Renal cortex interstitium (tissue), 11 donors: ENCODE measurements around the gene CFAP97D1. TPM values are rescaled to one million over a fixed set of nuclear protein-coding genes. Genes with fewer than 3 reads are reported as not detected.

Experiments
- DNase-seq, 11 donors: peaks; one replicate each; pipeline ENCODE4 v3.0.0-alpha.2; 2013; ENCODE audit warnings: low read depth in 9 of 11, low spot score in 4 of 11; ENCODE audit errors: extremely low read depth in 1 of 11
- polyA plus RNA-seq, 3 donors: library from polyadenylated mRNA; unstranded; fragments of 120-200 nt; gene quantifications; one replicate each; pipeline ENCODE4 v1.2.1, GENCODE V29; 2013; ENCODE audit not compliant: insufficient read length in 3 of 3

The CFAP97D1 gene
- polyA plus RNA-seq, 3 donors, result 0.04 to 0.08 TPM; not detected in 1

GRCh38 chr17:43766413-43767052, 13.7 kb upstream of the CFAP97D1 start:
- DNase-seq, result peak in 4 of 11 donors; percentile 34 to 60 (median 53)

GRCh38 chr17:43767053-43767712, 13.1 kb upstream of the CFAP97D1 start:
- no peak for DNase-seq

GRCh38 chr17:43767713-43768059, 12.5 kb upstream of the CFAP97D1 start:
- no peak for DNase-seq

- DNase-seq, result no peak
Observed at GRCh38 chr17:43768382-43768781, 11.9 kb upstream of the CFAP97D1 start.

- no peak for DNase-seq
Observed at GRCh38 chr17:43768943-43769342, 11.3 kb upstream of the CFAP97D1 start.

GRCh38 chr17:43769426-43769825, 10.8 kb upstream of the CFAP97D1 start:
- no peak for DNase-seq

GRCh38 chr17:43769859-43770258, 10.4 kb upstream of the CFAP97D1 start:
- no peak for DNase-seq

DNA sequence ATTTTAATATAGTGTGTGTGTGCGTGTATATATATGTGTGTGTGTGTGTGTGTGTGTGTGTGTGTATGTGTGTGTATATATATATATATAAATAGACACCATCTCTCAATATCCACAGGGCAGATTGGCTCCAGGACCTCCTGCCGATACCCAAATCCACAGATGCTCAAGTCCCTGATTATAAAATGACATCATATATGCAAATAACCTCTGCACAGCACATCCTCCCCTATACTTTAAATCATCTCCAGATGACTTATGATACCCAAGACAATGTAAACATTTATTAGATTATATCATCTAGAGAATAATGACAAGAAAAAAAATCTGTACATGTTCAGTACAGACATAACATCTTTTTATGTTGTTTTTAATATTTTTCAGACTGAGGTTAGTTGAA, 9.3 kb upstream of the CFAP97D1 start:
- DNase-seq, result no peak

DNA sequence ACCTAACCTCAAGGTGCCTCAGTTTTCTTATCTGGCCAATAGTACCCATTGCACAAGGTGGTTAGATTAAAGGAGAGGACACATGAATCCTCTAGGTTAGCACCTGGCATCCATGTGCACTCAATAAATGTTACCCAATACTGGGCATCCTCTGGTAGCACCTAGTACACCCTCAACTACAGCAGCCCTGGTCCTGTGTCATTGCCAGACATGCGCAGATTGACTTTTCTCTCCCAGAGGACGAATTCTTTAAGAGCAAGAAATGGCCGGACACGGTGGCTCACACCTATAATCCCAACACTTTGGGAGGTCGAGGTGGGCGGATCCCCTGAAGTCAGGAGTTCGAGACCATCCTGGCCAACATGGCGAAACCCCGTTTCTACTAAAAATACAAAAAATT, 8.8 kb upstream of the CFAP97D1 start:
- no peak for DNase-seq

DNA sequence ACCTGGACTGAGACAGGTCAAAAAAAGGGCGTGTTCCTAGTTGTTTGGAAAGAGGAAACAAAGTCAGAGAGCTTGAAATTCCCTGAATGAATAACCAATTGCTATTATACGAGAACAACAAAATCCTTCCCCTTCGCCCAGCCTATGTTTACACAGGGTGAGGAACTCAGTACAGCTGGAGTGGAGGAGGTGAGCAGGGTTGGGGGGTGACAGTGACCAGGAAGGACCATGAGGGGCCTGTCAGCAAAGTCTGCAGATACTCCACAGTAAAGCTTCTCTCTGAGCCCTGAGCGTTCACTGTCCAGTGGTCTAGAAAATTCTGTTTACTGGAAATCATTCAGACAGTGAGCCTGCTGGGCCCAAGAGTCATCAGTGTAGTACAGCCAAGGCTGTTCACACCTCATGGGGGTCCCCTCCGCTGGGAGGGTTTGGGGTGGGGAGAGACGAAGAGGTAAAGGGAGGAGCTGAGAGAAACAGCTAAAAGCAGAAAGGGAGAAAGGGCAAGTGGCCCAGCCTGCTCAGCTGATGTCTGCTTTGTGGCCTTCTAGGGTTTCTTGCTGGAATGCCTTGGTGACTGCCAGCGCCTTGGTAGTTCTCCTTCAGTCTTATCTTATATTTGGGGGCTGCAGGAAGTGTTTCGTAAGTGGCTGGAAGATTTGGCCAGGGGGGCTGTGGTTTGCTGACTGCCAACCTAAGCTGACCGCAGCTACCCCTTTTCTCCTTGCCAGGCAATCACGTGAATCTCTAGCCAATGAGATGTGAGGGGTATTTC, 7.2 kb upstream of the CFAP97D1 start:
- DNase-seq, result no peak

- DNase-seq, result no peak
Observed at GRCh38 chr17:43774304-43775250, 5.7 kb upstream of the CFAP97D1 start.

DNA sequence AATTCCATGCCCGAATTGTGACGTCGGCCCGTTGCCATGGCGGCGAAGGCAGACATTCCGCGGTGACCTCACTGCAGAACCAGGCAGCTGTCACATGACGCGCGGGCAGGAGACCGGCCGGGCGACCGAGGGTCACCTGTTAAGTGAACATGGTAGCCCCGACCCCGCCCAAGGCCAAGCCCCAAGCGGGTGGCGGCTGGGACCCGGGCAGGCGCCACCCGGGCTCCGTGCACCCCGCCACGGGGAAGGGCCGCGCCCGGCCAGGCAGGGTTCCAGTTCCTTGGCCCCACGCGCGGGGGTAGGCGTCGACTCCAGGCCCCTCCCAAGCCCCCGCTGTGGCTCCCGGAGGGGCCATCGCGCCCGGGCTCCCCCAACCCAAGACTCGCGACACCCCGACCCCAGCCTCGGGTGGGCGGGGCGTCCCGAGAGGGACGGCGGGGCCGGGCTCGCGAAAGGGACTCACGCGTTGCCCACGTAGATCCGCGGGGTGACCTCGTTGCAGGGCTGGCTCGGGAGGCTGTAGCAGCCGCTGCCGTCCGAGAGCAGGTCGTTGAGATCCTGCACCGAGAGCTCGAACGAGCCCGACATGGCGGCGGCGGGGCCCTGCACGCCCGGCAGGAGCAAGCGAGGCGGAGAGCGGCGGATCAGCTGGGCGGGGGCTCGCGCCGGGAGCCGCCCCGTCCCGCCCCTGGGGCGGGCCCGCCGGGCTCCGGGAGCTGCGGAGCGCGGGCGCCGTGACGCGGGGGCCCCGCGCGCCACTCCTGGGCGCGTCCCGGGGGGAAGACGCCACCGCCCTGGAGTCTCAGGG, 1.7 kb upstream of the CFAP97D1 start, which contains the start of gene DUSP3:
Gene DUSP3, minus strand, starts transcription at position 641 of the 808 bp plus-strand sequence. Its CDS starts 53 bp downstream, at position 588.
- peak in 10 of 11 donors; percentile 77 to 93 (median 90) for DNase-seq

- peak in 3 of 11 donors; percentile 45 to 59 (median 58) for DNase-seq
Observed at GRCh38 chr17:43779145-43780125, 800 bp upstream of the CFAP97D1 start.

DNA sequence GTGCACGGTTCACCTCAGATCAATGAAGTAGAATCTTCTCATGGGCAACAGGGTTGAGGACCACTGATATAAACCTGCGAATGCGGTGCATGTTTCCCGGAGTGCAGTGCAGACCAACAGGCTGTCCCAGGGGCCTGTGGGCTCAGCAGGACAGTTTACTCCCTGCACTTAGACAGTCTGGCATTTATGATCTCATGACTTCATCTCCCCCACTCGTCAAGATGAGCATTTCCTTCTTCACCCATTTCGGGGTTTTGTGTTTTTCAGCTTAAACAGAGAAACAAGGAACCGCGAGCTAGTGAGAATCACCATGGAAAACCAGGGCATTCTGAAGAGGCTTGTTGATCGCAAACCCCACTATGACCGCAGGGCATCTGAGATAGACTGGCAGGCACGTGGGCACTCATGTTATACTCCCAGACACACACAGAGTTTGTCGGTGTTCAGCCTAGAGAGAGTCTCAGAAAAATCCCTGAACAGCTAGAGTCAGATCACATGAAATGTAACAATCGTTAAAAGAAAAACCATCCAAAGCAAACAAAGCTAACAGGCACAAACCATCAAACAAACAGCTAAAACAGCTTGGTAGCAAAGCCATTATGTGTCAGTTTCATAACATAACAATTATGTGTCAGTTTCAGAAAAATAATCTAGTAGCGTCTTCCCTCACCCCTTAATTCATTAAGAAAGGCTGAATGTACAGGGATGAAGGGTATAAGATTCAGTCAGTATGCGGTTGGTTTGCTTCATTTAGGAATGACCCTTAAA, 2.9 kb downstream of the CFAP97D1 start:
- DNase-seq, result no peak

- no peak for DNase-seq
Observed at GRCh38 chr17:43784068-43784467, 3.8 kb downstream of the CFAP97D1 start.

GRCh38 chr17:43784628-43785101, 4.4 kb downstream of the CFAP97D1 start:
- no peak for DNase-seq
